ENCODE results near the gene C1S. TPM values are rescaled to one million over a fixed set of nuclear protein-coding genes. Genes with fewer than 3 reads are reported as not detected.

The C1S gene
- total RNA-seq, 1 experiment from 2014 or later = 1.9 TPM

DNA sequence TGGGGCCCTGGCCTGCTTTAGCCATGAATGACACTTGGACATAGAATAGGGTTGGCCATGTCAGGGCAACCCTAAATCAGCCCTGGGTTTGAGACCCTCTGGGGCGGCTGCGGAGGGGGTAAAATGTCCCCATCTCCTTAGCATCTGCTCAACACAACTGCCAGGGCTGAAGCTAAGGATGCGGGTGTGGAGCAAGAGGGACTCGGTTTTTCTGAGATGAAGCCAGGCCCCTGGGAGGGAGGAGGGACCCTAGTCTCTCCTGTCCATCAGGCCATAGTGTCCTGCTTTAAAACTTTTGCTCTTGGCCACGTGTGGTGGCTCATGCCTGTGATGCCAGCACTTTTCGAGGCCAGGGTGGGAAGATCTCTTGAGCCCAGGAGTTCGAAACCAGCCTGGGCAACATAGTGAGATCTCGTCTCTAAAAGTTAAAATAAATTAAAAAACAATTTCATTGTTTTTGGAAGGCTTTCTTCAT, 32.5 kb downstream of the C1S start:
- no peak overlapping the region for H3K27ac ChIP-seq (ENCODE audit: low read depth, low read length, poor library complexity, severe bottlenecking)
- no peaks in the 10 kb centered on the region for H3K36me3 ChIP-seq (ENCODE audit: insufficient read depth, low read length, poor library complexity, severe bottlenecking)
- TF ChIP-seq, protein P1, sequence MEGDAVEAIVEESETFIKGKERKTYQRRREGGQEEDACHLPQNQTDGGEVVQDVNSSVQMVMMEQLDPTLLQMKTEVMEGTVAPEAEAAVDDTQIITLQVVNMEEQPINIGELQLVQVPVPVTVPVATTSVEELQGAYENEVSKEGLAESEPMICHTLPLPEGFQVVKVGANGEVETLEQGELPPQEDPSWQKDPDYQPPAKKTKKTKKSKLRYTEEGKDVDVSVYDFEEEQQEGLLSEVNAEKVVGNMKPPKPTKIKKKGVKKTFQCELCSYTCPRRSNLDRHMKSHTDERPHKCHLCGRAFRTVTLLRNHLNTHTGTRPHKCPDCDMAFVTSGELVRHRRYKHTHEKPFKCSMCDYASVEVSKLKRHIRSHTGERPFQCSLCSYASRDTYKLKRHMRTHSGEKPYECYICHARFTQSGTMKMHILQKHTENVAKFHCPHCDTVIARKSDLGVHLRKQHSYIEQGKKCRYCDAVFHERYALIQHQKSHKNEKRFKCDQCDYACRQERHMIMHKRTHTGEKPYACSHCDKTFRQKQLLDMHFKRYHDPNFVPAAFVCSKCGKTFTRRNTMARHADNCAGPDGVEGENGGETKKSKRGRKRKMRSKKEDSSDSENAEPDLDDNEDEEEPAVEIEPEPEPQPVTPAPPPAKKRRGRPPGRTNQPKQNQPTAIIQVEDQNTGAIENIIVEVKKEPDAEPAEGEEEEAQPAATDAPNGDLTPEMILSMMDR (conservative IDR thresholded peaks at IDR 0.05; ENCODE audit: low read depth, low read length) = no peak
- TF ChIP-seq EZH2 (IDR thresholded peaks at IDR 0.05; ENCODE audit: borderline replicate concordance, low read depth, low read length, poor library complexity, severe bottlenecking) = no peak
- H3K9me3 ChIP-seq (ENCODE audit: low read depth, low read length, poor library complexity, severe bottlenecking) = no peaks in the 10 kb centered on the region
- BruUV-seq (replicated peaks) = no TSS peak
- ChIA-PET CTCF (no interaction called here), POLR2A (ENCODE audit: low non-redundant PET) (interaction anchor here (0.8 kb wide), 1 partner anchor 868 kb away, joined by 3 read pairs; no protein-coding TSS in a partner anchor)
- no peak for DNase-seq (ENCODE audit: low spot score)
- H3K27me3 ChIP-seq (replicated peaks; ENCODE audit: insufficient read depth, low read depth, low read length, poor library complexity) = no peaks in the 10 kb centered on the region
- peaks cover 8% of the 10 kb centered on the region for H3K4me1 ChIP-seq (ENCODE audit: insufficient read depth, low read length, poor library complexity, severe bottlenecking)
- H3K4me3 ChIP-seq (ENCODE audit: low read depth, low read length, poor library complexity, severe bottlenecking) = no peak overlapping the region
- intact Hi-C loops (cut with micrococcal nuclease; ENCODE audit: unreplicated experiment) = loop anchor here (1.0 to 5.0 kb wide), 2 partner anchors 149 to 171 kb away; partner anchors contain the start of gene C12orf57

DNA sequence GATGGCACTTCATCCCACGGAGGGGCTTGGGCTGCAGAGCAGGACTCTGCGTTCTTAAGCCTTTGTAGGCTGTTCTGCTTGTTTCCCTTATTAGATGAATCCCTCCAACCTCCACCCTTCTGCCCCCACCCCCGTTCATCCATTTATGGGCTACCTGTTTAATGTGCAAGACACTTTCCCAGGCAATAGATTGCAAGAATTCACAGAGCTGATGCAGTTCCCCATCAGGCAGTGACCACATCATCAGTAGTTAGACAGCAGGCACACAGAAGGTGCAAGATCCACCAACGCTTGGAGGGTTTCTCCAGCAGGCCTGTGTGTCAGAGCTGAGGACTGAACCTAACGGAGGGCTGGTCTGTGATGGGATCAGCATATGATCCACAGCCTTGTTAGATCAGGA, 33.0 kb downstream of the C1S start:
- intact Hi-C loops (cut with micrococcal nuclease; ENCODE audit: unreplicated experiment) = loop anchor here (5.0 kb wide), 1 partner anchor 171 kb away; no protein-coding TSS in a partner anchor
- CTCF ChIA-PET = no interaction called here

DNA sequence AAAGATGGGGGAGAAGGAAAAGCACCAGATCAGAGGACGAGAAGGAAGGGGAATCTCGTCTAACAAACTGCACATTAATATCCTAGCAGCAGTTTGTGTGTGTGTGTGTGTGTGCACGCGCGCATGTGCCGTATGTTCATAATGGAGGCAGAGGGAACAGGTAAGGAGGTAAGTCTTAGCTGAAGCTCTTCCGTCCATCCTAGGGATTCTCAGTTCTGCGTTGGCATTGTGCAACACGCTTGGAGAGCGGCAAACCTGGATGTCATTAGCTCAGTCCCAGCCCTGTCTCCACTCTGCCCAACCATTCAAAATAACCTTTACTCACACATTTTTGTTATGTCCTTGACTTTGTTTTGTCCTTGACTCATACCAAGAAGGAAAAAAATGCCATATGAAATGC, 33.4 kb downstream of the C1S start:
- CTCF ChIA-PET = no interaction called here
- H3K4me3 ChIP-seq (ENCODE audit: low read depth, low read length, poor library complexity, severe bottlenecking) = no peak overlapping the region
- TF ChIP-seq, protein P1 (conservative IDR thresholded peaks at IDR 0.05; ENCODE audit: low read depth, low read length) = no peak
- no peak for TF ChIP-seq EZH2 (IDR thresholded peaks at IDR 0.05; ENCODE audit: borderline replicate concordance, low read depth, low read length, poor library complexity, severe bottlenecking)
- H3K27ac ChIP-seq (ENCODE audit: low read depth, low read length, poor library complexity, severe bottlenecking) = no peak overlapping the region
- H3K27me3 ChIP-seq (replicated peaks; ENCODE audit: insufficient read depth, low read depth, low read length, poor library complexity) = no peaks in the 10 kb centered on the region
- no peaks in the 10 kb centered on the region for H3K36me3 ChIP-seq (ENCODE audit: insufficient read depth, low read length, poor library complexity, severe bottlenecking)
- peaks cover 8% of the 10 kb centered on the region for H3K4me1 ChIP-seq (ENCODE audit: insufficient read depth, low read length, poor library complexity, severe bottlenecking)
- no TSS peak for BruUV-seq (replicated peaks)
- intact Hi-C loops (cut with micrococcal nuclease; ENCODE audit: unreplicated experiment) = loop anchor here (5.0 kb wide), 1 partner anchor 172 kb away; no protein-coding TSS in a partner anchor
- POLR2A ChIA-PET (ENCODE audit: low non-redundant PET) = no interaction called here
- no peak for DNase-seq (ENCODE audit: low spot score)
- H3K9me3 ChIP-seq (ENCODE audit: low read depth, low read length, poor library complexity, severe bottlenecking) = no peaks in the 10 kb centered on the region

More for the DNA sequence above, 33.0 kb downstream of the C1S start:
- TF ChIP-seq, protein P1 (conservative IDR thresholded peaks at IDR 0.05; ENCODE audit: low read depth, low read length) = no peak
- TF ChIP-seq EZH2 (IDR thresholded peaks at IDR 0.05; ENCODE audit: borderline replicate concordance, low read depth, low read length, poor library complexity, severe bottlenecking) = no peak
- Histone ChIP-seq H3K9me3 (ENCODE audit: low read depth, low read length, poor library complexity, severe bottlenecking) (no peaks in the 10 kb centered on the region), H3K4me1 (ENCODE audit: insufficient read depth, low read length, poor library complexity, severe bottlenecking) (peaks cover 8% of the 10 kb centered on the region), H3K4me3 (ENCODE audit: low read depth, low read length, poor library complexity, severe bottlenecking) (no peak overlapping the region), H3K27me3 (replicated peaks; ENCODE audit: insufficient read depth, low read depth, low read length, poor library complexity) (no peaks in the 10 kb centered on the region), H3K36me3 (ENCODE audit: insufficient read depth, low read length, poor library complexity, severe bottlenecking) (no peaks in the 10 kb centered on the region), H3K27ac (ENCODE audit: low read depth, low read length, poor library complexity, severe bottlenecking) (no peak overlapping the region)
- POLR2A ChIA-PET (ENCODE audit: low non-redundant PET) = no interaction called here
- no TSS peak for BruUV-seq (replicated peaks)
- no peak for DNase-seq (ENCODE audit: low spot score)
